Natural killer cell treated with Interleukin-12 subunit alpha and Interleukin-12 subunit beta and Interleukin-15 and Interleukin-18, amount 100 ng/mL, for 72 hours (primary cell): ENCODE measurements around the gene AKR1B1. TPM values are rescaled to one million over a fixed set of nuclear protein-coding genes. Genes with fewer than 3 reads are reported as not detected.
"Not testable (repeated sequence)": the region's sequence is repeated elsewhere in the genome, so short reads cannot be mapped to it uniquely, and the experiment has no call there.

Experiments
- ATAC-seq, 2 donors: fragments of 150-1000 bp; cut with Tn5 transposase in 1 of 2; sonication (Bioruptor Pico), chemical (Tn5 transposase) in 1 of 2; 2 replicates each; pipeline ENCODE4 v1.10.0; 2021
- DNase-seq: peaks from one replicate; pipeline ENCODE4 v3.0.0; 2022; ENCODE audit warnings: low spot score
- H3K27ac Mint-ChIP-seq, 2 donors: 1 replicate in 1 of 2; 2 replicates in 1 of 2; pipeline ENCODE4 v1.8.0; 2022; ENCODE audit warnings: mixed read lengths in 2 of 2, mild to moderate bottlenecking in 1 of 2, moderate library complexity in 1 of 2
- H3K27me3 Mint-ChIP-seq, 2 donors: 1 replicate in 1 of 2; 2 replicates in 1 of 2; pipeline ENCODE4 v1.8.0; 2022; ENCODE audit warnings: mixed read lengths in 2 of 2
- H3K36me3 Mint-ChIP-seq: one replicate; pipeline ENCODE4 v1.8.0; 2022; ENCODE audit warnings: mixed read lengths
- H3K4me1 Mint-ChIP-seq, 2 donors: 1 replicate in 1 of 2; 2 replicates in 1 of 2; pipeline ENCODE4 v1.8.0; 2022; ENCODE audit warnings: low read depth in 2 of 2, mixed read lengths in 2 of 2, mild to moderate bottlenecking in 1 of 2
- H3K4me3 Mint-ChIP-seq: one replicate; pipeline ENCODE4 v1.8.0; 2022; ENCODE audit warnings: mixed read lengths
- H3K9me3 Mint-ChIP-seq: 2 replicates; pipeline ENCODE4 v1.8.0; 2022; ENCODE audit warnings: mixed read lengths
- total RNA-seq, 2 donors: library from RNA; stranded (reverse); gene quantifications; one replicate each; pipeline ENCODE4 v1.2.3, GENCODE V29; 2022

AKR1B1 gene
- total RNA-seq = 100 to 1,000 TPM; 102 to 115 TPM

DNA sequence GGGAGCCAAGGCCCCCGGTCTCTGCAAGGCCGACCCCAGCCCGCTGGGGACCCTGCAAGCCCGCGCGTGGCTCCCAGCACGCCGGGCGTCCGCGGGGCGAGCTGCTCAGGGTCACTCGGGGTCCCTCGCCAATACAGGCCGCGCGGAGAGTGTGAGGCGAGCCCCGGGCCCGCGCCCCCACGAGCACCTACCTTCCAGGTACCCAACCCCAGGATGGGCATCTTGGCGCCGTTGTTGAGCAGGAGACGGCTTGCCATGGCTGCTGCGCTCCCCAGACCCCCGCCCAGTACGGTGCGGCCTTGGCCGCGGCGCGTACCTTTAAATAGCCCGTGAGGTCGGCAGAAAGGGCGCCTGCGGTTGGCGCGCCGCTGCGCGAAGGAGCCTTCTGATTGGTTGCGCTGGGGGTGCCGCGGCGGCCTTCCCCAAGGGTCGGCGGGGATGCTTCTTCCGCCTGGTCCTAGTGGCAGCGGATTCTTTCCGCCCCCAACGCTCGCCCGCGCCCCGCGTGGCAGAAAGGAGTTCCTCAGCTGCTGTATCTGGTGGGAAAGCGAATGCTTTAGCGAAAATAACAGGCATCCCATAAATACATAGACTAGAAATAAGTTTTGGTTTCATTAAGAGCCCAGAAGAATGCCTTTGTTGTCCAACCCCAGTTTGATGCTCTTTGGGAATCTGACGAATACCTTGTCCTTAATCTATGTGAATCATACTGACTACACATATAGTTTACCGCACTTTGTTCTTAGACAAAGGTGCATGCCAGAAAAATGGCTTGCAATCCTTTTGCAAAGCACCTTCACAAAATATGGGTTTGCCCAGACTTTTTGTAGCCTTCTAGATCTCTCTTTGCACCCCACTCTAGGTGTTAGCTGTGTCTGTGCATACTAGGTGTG lies at the start of gene AKR1B1:
AKR1B1 (minus strand) TSS at position 295 of the 893 bp plus-strand sequence; CDS start at position 257, 38 bp downstream.
- Mint-ChIP-seq H3K4me3 (peak within 1 kb of the TSS; percentile 88), H3K9me3 (peaks cover 1% of the 10 kb centered on the region), H3K4me1 (peaks cover 36 to 46% of the 10 kb centered on the region in 2 donors), H3K27ac (peak within 1 kb of the TSS; percentile 62 to 78), H3K27me3 (no peaks in the 10 kb centered on the region), H3K36me3 (peaks cover 2% of the 10 kb centered on the region)
- DNase-seq = peak; percentile 94
- peak; percentile 97 for ATAC-seq

DNA sequence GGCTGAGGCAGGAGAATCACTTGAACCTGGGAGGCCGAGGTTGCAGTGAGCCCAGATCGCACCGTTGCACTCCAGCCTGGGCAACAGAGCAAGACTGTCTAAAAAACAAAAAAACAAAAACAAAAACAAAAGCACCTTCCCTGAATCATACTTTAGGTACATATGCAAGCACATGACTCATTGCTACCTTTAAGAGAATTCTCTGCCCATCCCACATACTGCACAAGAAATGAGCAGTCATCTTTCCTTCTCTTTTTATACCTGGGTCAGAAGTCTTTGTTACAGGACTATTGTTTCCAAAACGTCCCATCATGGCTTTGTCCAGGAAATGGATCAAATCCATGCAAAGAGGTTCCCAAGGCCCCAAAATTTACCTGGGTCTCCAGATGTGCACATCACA lies 47.0 kb upstream of the AKR1B1 start:
- H3K36me3 Mint-ChIP-seq = no peaks in the 10 kb centered on the region
- no peaks in the 10 kb centered on the region for H3K4me1 Mint-ChIP-seq
- no peaks in the 10 kb centered on the region for H3K9me3 Mint-ChIP-seq
- H3K27me3 Mint-ChIP-seq = peaks cover 7 to 8% of the 10 kb centered on the region in 2 donors
- no peak overlapping the region for H3K4me3 Mint-ChIP-seq
- ATAC-seq (no peak), DNase-seq (no peak)
- H3K27ac Mint-ChIP-seq = no peak overlapping the region

DNA sequence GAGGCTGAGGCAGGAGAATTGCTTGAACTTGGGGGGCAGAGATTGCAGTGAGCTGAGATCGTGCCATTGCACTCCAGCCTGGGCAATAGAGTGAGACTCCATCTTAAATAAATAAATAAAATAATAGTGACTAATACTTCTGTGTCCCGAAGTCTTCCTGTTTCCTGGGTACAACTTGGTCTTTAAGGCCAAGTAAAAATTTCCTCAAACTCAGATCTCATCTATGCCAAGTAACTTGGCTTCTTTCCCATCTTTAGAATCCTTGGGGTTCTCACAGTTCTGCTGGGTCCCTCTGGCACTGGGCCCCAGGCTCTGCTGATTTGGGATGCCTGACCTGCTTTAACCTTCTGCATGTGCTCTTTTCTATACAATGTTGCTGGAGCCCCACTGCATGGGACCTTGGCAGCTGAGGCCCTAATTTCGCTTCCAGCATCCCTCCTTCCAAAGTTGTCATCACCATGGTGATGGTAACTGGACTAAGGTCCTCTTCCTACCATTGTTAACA lies 45.8 kb upstream of the AKR1B1 start:
- no peaks in the 10 kb centered on the region for H3K9me3 Mint-ChIP-seq
- ATAC-seq (no peak), DNase-seq (no peak)
- no peak overlapping the region for H3K4me3 Mint-ChIP-seq
- no peak overlapping the region for H3K27ac Mint-ChIP-seq
- H3K27me3 Mint-ChIP-seq = peaks cover 8 to 10% of the 10 kb centered on the region in 2 donors
- no peaks in the 10 kb centered on the region for H3K4me1 Mint-ChIP-seq
- H3K36me3 Mint-ChIP-seq = no peaks in the 10 kb centered on the region

DNA sequence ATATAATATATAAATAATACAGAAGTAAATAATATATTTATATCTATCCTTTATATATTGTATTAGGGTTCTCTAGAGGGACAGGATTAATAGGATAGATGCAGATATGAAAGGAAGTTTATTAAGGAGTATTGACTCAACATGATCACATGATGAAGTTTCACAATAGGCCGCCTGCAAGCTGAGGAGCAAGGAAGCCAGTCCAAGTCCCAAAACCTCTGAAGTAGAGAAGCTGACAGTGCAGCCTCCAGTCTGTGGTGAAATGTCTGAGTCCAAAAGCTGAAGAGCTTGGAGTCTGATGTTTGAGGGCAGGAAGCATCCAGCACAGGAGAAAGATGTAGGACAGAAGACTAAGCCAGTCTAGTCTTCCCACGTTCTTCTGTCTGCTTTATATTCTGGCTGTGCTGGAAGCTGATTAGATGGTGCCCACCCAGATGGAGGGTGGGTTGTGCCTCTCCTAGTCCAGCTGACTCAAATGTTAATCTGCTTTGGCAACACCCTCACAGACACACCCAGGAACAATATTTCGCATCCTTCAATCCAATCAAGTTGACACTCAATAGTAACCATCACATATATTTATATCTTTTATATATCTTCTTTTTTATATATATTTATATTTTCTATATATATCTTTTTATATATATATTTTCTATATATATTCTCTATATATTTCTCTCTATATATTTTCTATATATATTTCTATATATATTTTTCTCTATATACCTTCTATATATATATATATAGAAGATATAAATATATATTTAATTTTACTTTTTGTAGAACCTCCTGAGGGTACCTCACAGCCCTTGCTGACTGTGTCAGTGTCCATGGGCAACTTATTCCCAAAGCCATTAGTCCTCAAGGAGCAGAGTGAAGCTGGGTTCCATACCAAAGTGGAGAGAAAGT lies 43.8 kb upstream of the AKR1B1 start:
- no peaks in the 10 kb centered on the region for H3K36me3 Mint-ChIP-seq
- no peaks in the 10 kb centered on the region for H3K9me3 Mint-ChIP-seq
- H3K27ac Mint-ChIP-seq = no peak overlapping the region
- peaks cover 16 to 21% of the 10 kb centered on the region in 2 donors for H3K27me3 Mint-ChIP-seq
- DNase-seq = no peak
- no peak for ATAC-seq
- no peaks in the 10 kb centered on the region for H3K4me1 Mint-ChIP-seq
- H3K4me3 Mint-ChIP-seq = no peak overlapping the region

GRCh38 chr7:134500982-134501381 lies 42.1 kb upstream of the AKR1B1 start:
- H3K9me3 Mint-ChIP-seq = no peaks in the 10 kb centered on the region

DNA sequence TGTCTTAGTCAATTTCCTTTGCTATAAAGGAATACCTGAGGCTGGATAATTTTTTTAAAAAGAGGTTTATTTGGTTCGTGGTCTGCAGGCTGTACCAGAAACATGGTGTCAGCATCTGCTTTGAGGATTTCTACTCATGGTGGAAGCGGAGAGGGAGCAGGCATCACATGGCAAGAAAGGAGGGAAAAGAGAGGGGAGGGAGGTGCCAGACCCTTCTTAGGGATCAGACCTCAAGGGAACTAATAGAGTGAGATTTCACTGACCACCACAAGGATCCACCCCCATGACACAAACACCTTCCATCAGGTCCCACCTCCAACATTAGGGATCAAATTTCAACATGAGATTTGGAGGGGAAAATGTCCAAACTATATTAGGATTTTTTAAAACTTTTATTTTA lies 41.5 kb upstream of the AKR1B1 start:
- DNase-seq (no peak), ATAC-seq (no peak)
- Mint-ChIP-seq H3K4me1 (no peaks in the 10 kb centered on the region), H3K4me3 (no peak overlapping the region), H3K36me3 (no peaks in the 10 kb centered on the region), H3K27me3 (peaks cover 16 to 23% of the 10 kb centered on the region in 2 donors), H3K9me3 (no peaks in the 10 kb centered on the region), H3K27ac (no peak overlapping the region)

More at GRCh38 chr7:134500982-134501381, 42.1 kb upstream of the AKR1B1 start:
- no peak for ATAC-seq
- Mint-ChIP-seq H3K4me1 (no peaks in the 10 kb centered on the region), H3K36me3 (no peaks in the 10 kb centered on the region), H3K4me3 (no peak overlapping the region), H3K27me3 (peaks cover 16 to 21% of the 10 kb centered on the region in 2 donors), H3K27ac (no peak overlapping the region)
- DNase-seq = no peak

- no peaks in the 10 kb centered on the region for H3K4me1 Mint-ChIP-seq
- ATAC-seq (no peak), DNase-seq (no peak)
- H3K36me3 Mint-ChIP-seq = no peaks in the 10 kb centered on the region
- H3K9me3 Mint-ChIP-seq = no peaks in the 10 kb centered on the region
- H3K27me3 Mint-ChIP-seq = peaks cover 27 to 37% of the 10 kb centered on the region in 2 donors
- no peak overlapping the region for H3K4me3 Mint-ChIP-seq
- no peak overlapping the region for H3K27ac Mint-ChIP-seq
Measured at GRCh38 chr7:134495546-134495945, 36.6 kb upstream of the AKR1B1 start.

GRCh38 chr7:134493091-134493490 lies 34.2 kb upstream of the AKR1B1 start:
- Mint-ChIP-seq H3K27ac (no peak overlapping the region), H3K27me3 (peaks cover 19 to 37% of the 10 kb centered on the region in 2 donors), H3K4me3 (no peak overlapping the region), H3K9me3 (no peaks in the 10 kb centered on the region), H3K4me1 (no peaks in the 10 kb centered on the region), H3K36me3 (no peaks in the 10 kb centered on the region)
- no peak for DNase-seq
- no peak for ATAC-seq

- H3K27ac Mint-ChIP-seq, ATAC-seq, H3K4me3 Mint-ChIP-seq, H3K9me3 Mint-ChIP-seq, DNase-seq, H3K4me1 Mint-ChIP-seq, H3K36me3 Mint-ChIP-seq: not testable (repeated sequence)
- peaks cover 21 to 49% of the 10 kb centered on the region in 2 donors for H3K27me3 Mint-ChIP-seq
Measured at GRCh38 chr7:134487721-134488120, 28.8 kb upstream of the AKR1B1 start.

GRCh38 chr7:134485203-134485602 lies 26.3 kb upstream of the AKR1B1 start:
- no peaks in the 10 kb centered on the region for H3K36me3 Mint-ChIP-seq
- DNase-seq (no peak), ATAC-seq (no peak)
- H3K27me3 Mint-ChIP-seq = peaks cover 15 to 42% of the 10 kb centered on the region in 2 donors
- no peak overlapping the region for H3K27ac Mint-ChIP-seq
- no peak overlapping the region for H3K4me3 Mint-ChIP-seq
- H3K9me3 Mint-ChIP-seq = no peaks in the 10 kb centered on the region
- H3K4me1 Mint-ChIP-seq = no peaks in the 10 kb centered on the region

DNA sequence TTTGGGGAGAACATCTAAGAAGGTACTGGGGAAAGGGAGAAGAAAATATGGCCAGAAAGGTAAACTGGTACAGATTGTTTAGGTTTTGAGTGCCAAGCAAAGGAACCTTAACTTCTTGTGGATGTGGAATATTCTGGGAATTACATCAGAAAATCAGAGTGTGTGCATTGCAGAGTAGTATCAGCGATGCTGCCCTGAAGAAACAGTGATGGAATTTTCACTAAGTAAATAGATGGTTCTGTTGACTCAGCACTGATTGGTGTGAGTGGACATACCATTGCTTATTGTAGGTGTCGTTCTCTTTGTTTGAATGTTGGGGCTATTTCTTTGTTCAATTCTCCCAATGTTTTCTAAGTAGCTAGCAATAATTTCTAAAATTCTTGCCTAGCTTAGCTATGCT lies 24.4 kb upstream of the AKR1B1 start:
- H3K4me3 Mint-ChIP-seq = no peak overlapping the region
- no peak for DNase-seq
- no peaks in the 10 kb centered on the region for H3K4me1 Mint-ChIP-seq
- no peak for ATAC-seq
- H3K27ac Mint-ChIP-seq = no peak overlapping the region
- H3K27me3 Mint-ChIP-seq = peaks cover 22 to 38% of the 10 kb centered on the region in 2 donors
- no peaks in the 10 kb centered on the region for H3K36me3 Mint-ChIP-seq
- no peaks in the 10 kb centered on the region for H3K9me3 Mint-ChIP-seq

DNA sequence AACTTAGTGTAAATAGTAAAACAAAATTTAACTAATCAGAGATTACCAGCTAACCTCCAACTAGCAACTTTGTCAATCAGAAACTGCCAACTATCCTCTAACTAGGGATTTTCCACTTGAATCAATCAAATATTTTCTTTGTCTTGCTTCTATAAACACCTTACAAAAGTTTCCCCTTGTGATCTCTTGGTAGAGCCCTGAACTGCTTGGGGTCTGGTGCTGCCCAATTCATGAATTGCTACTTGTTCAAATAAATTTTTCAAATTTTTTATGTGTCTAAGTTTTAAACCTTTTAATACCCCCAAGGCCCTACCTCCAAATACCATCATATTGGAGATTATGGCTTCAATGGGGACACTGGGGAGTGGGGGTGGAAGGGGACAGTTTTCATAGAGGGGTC lies 24.0 kb upstream of the AKR1B1 start:
- Mint-ChIP-seq H3K36me3 (no peaks in the 10 kb centered on the region), H3K4me3 (no peak overlapping the region), H3K27ac (no peak overlapping the region), H3K27me3 (peaks cover 23 to 38% of the 10 kb centered on the region in 2 donors), H3K4me1 (no peaks in the 10 kb centered on the region), H3K9me3 (no peaks in the 10 kb centered on the region)
- DNase-seq = no peak
- ATAC-seq = no peak

DNA sequence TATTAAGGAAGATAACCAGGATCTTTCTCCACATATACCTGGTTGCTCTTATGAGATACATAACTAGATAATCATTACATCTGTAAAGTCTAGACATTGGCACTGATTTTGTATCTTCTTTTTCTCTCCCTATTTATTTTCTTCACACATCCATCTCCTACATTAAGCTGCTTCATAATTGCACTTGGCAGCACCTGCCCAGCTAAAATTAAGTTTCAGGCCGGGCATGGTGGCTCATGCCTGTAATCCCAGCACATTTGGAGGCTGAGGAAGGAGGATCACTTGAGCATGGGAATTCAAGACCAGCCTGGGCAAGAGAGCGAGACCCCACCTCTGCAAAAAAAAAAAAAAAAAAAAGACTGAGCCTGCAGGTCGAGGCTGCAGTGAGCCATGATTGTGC lies 22.3 kb upstream of the AKR1B1 start:
- Mint-ChIP-seq H3K36me3 (no peaks in the 10 kb centered on the region), H3K4me1 (no peaks in the 10 kb centered on the region), H3K27ac (no peak overlapping the region), H3K4me3 (no peak overlapping the region), H3K27me3 (peaks cover 26 to 33% of the 10 kb centered on the region in 2 donors), H3K9me3 (no peaks in the 10 kb centered on the region)
- ATAC-seq (no peak), DNase-seq (no peak)
